ENCODE data around the gene TANGO2. TPM values are rescaled to one million over a fixed set of nuclear protein-coding genes. Genes with fewer than 3 reads are reported as not detected.

TANGO2 gene
- total RNA-seq, 4 donors from 2014 or later, result 31.7 to 56.7 (median 39.0) TPM

DNA sequence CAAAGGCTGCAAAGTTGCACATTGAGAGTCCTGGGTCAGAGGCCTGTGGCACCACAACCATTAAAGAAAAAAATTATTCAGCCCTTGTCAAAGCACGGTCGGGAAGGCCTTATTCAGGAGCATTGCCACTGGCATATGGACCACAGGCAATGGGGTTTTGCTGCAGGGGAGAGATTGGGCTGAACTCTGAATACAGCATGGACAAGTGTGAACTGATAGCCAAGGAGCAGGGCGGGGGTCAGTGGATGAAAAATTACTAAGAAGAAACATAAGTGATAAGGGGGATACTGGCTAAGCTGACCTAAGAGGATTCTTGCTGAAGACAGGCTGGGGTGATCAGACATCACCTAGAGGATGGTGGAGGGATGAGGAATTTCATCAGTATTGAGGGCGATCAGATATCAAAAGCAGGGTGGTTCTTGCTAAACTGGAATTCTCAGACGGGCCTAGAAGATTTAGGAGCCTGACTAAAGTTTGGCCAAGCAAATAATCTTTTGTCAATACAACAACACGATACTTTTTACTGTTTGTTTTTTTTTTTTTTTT, 55.8 kb downstream of the TANGO2 start:
- no peaks in the 10 kb centered on the region for H3K9me3 ChIP-seq
- no peaks in the 10 kb centered on the region for H3K27me3 ChIP-seq
- H3K36me3 ChIP-seq, result no peaks in the 10 kb centered on the region
- peaks cover 0 to 18% (median 11%) of the 10 kb centered on the region in 4 donors for H3K4me1 ChIP-seq
- DNase-seq (ENCODE audit: low spot score in 2 of 2), result no peak
- H3K4me3 ChIP-seq, result no peak overlapping the region
- TF ChIP-seq CTCF (IDR thresholded peaks at IDR 0.05) (no peak), EP300 (IDR thresholded peaks at IDR 0.05) (no peak), POLR2A (IDR thresholded peaks at IDR 0.05) (no peak)
- no peak overlapping the region for H3K27ac ChIP-seq
- 66 to 72% methylated on average over 6 of the region's 6 CpGs for WGBS, 2 donors

GRCh38 chr22:20079745-20080444, 59.0 kb downstream of the TANGO2 start, which contains the start of gene DGCR8:
TSS of gene DGCR8 (plus strand) at chr22:20080241. CDS start at chr22:20085964, 5,723 bp downstream.
- DNase-seq (ENCODE audit: low spot score in 2 of 2), result peak; percentile 80 to 82

DNA sequence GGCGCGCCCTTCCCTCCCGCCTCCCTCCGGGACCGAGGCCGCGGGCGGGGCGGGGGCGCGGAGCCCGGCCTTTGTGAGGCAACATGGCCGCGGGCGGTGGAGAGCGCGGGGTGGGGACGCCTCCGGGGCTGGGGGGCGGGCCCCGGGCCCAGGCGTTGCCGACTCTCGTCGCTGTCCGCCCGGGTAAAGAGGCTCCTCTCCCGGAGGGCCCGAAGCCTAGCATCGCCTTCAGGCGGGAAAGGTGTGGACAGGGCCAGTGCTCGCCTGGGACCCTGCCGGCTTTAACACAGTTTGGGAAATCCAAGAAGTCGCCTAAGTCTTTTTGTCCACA, 59.5 kb downstream of the TANGO2 start:
- peaks cover 0 to 55% (median 33%) of the 10 kb centered on the region in 4 donors for H3K4me1 ChIP-seq
- peak overlapping the region; percentile 39 to 88 (median 86) for H3K27ac ChIP-seq
- peak overlapping the region; percentile 58 to 97 (median 79) for H3K4me3 ChIP-seq
- TF ChIP-seq POLR2A (IDR thresholded peaks at IDR 0.05), result no peak
- TF ChIP-seq CTCF (IDR thresholded peaks at IDR 0.05), result no peak
- no peak for TF ChIP-seq EP300 (IDR thresholded peaks at IDR 0.05)
- no peaks in the 10 kb centered on the region for H3K9me3 ChIP-seq
- peak in 1 of 2 donors; percentile 17 for DNase-seq (ENCODE audit: low spot score in 2 of 2)
- no peaks in the 10 kb centered on the region for H3K36me3 ChIP-seq
- H3K27me3 ChIP-seq, result no peaks in the 10 kb centered on the region
- whole genome bisulfite sequencing, 2 donors, result 0 to 2% methylated on average over 8 to 18 of the region's 34 CpGs

More at GRCh38 chr22:20079745-20080444, 59.0 kb downstream of the TANGO2 start, which contains the start of gene DGCR8:
- Histone ChIP-seq H3K4me1 (peaks cover 0 to 49% (median 31%) of the 10 kb centered on the region in 4 donors), H3K27ac (peak within 1 kb of the TSS; percentile 39 to 88 (median 86)), H3K9me3 (no peaks in the 10 kb centered on the region), H3K4me3 (peak within 1 kb of the TSS; percentile 58 to 97 (median 79)), H3K27me3 (no peaks in the 10 kb centered on the region), H3K36me3 (no peaks in the 10 kb centered on the region)
- peak; percentile 66 to 95 for TF ChIP-seq EP300 (IDR thresholded peaks at IDR 0.05)
- TF ChIP-seq POLR2A (IDR thresholded peaks at IDR 0.05), result peak; percentile 18 to 50
- TF ChIP-seq CTCF (IDR thresholded peaks at IDR 0.05), result peak in 1 of 5 experiments; percentile 35
- WGBS, 2 donors, result 0 to 1% methylated on average over 11 to 53 of the region's 100 CpGs

DNA sequence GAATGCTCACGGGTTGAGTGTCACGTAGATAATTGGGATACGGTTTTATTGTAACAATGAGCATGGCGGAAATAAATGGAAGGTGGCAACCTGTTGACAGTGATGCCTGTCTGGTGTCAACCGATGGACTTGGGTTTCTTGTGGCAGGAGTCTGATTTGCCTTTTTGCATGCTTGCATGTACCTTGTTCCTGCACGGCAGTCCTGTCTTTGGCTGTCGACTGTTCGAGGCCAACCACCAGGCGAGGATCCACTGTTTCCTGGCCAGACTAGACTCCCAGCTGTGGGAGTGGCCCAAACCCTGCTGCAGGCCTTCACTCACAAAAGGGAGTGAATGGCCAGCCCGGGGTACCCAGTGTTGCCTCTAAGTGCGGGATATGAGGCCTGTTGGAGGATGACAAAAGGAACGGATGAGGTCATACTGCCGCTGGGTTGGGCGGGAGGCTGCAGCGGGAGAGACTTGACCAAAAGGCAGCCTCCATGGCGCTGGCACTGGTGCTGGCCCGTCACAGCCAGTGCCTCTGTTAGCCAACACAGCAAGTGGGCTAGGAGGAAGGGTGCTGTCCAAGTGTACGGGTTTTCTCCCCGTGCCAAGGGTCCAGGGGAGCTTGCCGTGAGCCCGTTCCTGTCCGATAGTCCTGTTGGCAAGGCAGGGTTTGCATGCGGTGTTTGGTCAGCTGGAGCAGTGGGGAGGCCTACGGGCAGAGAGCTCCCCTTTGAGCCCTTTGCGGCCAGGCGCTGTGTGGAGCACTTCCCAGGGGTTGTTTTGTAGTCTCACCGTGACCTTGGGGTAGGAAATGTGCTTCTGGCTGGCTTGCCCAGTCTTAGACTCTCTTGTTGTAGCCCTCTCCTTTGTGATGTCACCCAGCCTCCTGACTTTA, 60.1 kb downstream of the TANGO2 start:
- WGBS, 2 donors, result 4 to 10% methylated on average over 23 to 26 of the region's 27 CpGs
- TF ChIP-seq EP300 (IDR thresholded peaks at IDR 0.05), result no peak
- TF ChIP-seq CTCF (IDR thresholded peaks at IDR 0.05), result no peak
- TF ChIP-seq POLR2A (IDR thresholded peaks at IDR 0.05), result no peak
- Histone ChIP-seq H3K9me3 (no peaks in the 10 kb centered on the region), H3K27me3 (no peaks in the 10 kb centered on the region), H3K36me3 (peaks cover 0 to 5% (median 2%) of the 10 kb centered on the region in 3 donors), H3K4me1 (peaks cover 0 to 58% (median 33%) of the 10 kb centered on the region in 4 donors), H3K4me3 (peak overlapping the region; percentile 58 to 97 (median 79)), H3K27ac (peak overlapping the region; percentile 39 to 88 (median 86))
- DNase-seq (ENCODE audit: low spot score in 2 of 2), result no peak
